Stimulated activated CD8-positive, alpha-beta memory T cell treated with anti-CD3 and anti-CD28 coated beads, Interleukin-4, amount 100 ng/mL, for 1 hour (primary cell): ENCODE results near the gene AVEN.

Experiments
- DNase-seq, 2 donors: peaks; one replicate each; pipeline ENCODE4 v3.0.0-alpha.2; 2020; ENCODE audit warnings: low read depth in 2 of 2, low spot score in 1 of 2

AVEN gene

GRCh38 chr15:33915571-33916407 is 123.2 kb downstream of the AVEN start:
- no peak for DNase-seq

- DNase-seq: no peak
Measured at GRCh38 chr15:33913459-33913858, 125.5 kb downstream of the AVEN start.

GRCh38 chr15:33912326-33912725 is 126.7 kb downstream of the AVEN start:
- no peak for DNase-seq

GRCh38 chr15:33910741-33911140 is 128.3 kb downstream of the AVEN start:
- no peak for DNase-seq

DNA sequence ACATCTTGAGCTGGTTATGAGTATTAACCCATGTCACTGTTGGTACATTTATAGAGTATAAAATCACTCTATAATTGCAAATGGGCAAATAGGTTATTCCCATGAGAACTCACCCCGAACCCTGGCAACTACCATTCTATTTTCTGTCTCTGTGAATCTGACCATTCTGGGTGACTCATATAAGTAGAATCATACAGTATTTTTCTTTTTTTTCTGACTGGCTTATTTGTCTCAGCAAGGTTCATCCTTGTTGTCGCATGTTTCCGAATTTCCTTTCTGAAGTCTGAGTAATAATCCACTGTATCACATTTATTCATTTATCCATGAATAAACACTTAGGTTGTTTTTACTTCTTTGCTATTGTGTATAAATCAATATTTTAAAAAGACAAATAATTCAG is 130.6 kb downstream of the AVEN start:
- DNase-seq: no peak

DNA sequence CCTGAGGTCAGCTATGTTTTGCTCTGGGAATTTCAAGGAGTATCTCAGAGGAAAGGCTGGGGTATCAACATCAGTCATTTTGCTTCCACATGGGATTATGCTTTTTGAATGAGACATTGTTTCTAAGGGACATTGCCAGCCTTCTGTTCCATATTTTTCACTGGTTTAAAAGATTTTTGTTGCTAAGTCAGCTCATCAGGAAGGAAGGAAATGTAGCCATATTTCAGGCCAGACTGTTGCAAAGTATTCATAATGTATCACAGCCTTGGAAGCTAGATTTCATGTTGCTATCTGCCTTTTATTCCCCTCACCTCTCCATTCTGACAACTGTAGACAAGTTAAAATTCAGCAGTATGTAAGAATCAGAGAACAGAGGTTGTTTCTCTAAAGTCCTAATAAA is 131.7 kb downstream of the AVEN start:
- DNase-seq: no peak

- DNase-seq: no peak
Measured at GRCh38 chr15:33903661-33904060, 135.3 kb downstream of the AVEN start.

- DNase-seq: no peak
Measured at GRCh38 chr15:33902043-33902442, 137.0 kb downstream of the AVEN start.

- no peak for DNase-seq
Measured at GRCh38 chr15:33894193-33894592, 144.8 kb downstream of the AVEN start.

DNA sequence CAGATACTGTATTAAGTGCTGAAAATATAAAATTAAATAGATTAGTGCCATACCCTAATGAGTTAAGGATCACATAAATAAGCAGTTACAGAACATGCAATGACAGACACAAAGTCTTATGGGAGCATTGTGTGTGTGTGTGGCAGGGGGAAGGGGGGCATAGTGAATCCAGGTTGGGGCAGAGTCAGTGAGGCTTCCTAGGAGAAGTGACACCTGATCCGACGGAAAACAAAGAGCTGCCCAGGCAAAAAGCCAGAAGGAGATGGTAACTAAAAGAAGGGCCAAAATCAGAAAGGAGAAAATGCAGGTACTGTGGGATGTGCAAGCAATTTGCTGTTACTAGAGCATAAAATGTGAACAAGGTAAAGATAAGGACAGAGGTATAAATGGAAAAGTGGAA is 150.8 kb downstream of the AVEN start:
- DNase-seq: no peak

DNA sequence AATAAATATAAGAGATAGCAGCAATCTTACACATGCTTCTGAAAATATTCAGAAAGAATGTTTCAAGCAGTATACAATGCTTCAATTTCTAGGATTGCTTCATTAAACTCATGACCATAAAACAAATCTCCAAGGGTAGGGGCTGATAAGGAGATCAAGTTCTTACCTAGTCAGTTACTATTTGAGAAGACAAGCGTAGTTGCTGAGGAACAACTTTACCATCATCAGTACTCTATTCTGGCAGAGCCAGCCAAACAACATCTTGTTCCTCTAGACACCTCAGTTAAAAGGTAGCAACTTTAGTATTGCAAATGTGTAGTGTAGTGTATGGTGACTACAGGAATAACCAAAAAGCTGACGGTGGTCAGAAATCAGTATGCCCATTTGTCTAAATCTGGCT is 156.1 kb downstream of the AVEN start:
- DNase-seq: no peak

GRCh38 chr15:33874156-33874555 is 164.8 kb downstream of the AVEN start:
- no peak for DNase-seq

GRCh38 chr15:33872416-33873106 is 166.4 kb downstream of the AVEN start:
- DNase-seq: no peak

DNA sequence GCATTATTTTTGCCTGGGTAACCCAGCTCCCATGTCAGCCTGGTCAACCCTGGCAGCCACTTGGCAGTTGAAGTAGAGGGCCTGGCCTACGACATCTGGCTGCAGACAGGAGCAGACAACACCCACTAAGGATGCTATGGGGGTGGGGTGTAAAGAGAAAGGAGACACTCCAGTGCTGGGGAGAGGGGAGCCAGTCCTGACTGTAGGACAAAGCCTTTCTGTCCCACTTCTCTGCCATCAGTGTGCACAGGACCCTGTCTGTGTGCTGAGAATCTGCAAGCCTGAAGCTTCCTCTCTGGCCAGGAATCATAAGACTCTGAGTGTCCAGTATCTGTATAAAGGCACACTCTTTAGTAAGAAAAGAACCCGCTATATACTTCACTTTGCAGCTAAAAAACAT is 167.0 kb downstream of the AVEN start:
- no peak for DNase-seq

- no peak for DNase-seq
Measured at GRCh38 chr15:33866101-33866737, 172.8 kb downstream of the AVEN start.

- no peak for DNase-seq
Measured at GRCh38 chr15:33865416-33865815, 173.6 kb downstream of the AVEN start.

DNA sequence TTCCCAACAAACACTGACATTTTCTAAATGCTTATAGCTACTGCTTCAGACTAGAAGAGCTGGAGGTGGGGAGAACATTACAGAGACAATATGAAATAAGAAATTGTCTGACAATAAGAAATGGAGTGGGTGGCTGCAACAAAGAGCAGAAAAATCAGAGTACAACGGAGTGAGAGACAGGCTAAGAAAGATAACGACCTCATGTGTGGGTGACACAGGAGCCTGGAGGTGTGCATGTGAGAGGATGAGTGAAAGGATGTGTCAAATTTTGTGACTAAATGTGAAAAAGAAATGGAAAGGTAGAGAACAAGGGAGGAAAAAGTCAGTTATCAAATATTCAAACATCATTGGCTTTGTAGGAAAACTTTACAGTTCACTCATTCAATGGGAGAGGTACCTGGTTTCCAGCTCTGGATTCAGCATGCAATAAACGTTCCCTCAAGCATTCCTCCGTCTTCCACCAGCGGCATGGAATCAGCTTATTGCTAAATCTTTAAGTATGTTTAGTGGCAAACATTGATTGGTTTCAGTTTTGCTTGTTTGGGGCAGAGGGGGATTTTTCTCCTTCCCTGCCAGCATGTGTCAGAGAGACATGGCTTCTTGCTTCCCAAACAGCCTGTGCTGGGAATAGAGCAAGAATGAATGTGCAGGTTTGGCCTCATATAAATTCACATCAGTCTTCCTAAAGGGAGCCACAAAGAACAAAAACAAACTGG is 174.5 kb downstream of the AVEN start:
- no peak for DNase-seq

- no peak for DNase-seq
Measured at GRCh38 chr15:33860754-33861153, 178.2 kb downstream of the AVEN start.

DNA sequence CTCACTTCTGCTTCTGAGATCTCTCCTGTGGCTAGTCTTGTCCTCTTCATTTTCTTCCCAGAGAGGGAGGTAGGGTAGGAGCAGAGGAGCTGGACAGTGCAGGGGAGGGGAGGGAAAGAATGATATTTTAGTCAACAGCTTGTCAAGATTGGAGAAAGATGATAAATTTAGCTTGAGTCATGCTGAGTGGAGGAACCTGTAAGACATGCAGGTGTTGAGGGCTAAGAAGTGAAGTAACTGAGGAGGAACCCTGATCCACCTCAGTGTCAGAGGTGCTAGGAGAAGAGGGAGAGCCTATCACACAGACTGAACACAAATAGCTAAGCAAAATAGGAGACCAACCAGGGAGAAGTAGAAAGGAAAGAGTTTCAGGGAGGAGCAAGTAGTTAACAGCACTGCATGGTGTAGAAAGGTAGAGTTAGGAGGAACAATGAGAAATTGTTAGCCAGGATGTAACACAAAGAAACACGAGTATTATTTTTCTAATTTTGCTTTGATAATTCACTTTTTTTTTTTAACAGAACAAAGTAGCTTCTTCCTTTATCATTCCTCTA is 178.9 kb downstream of the AVEN start:
- DNase-seq: no peak

GRCh38 chr15:33858836-33859235 is 180.2 kb downstream of the AVEN start:
- no peak for DNase-seq

DNA sequence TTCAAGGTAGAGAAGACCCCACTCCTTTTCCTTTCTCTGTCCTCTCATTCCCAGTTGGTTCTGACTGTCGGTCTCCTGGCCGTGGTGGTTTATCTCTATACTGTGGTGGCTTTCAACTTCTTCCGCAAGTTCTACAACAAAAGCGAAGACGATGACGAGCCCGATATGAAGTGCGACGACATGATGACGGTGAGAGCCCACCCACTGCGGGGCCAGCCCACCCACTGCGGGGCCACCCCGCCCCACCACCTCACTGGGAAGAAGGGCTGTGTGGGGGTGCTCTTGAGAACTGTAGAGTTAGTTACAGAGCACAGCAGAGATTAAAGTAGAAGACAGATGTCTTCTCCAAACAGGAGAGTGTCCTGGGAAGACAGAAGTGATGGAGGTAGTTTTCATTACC is 181.3 kb downstream of the AVEN start:
- no peak for DNase-seq
